ENCODE measurements around the gene ABCC3. TPM values are rescaled to one million over a fixed set of nuclear protein-coding genes. Genes with fewer than 3 reads are reported as not detected.
A peak's percentile ranks its signal among the peaks of the same experiment; 100 is the strongest.
"Not testable (repeated sequence)": the region's sequence is repeated elsewhere in the genome, so short reads cannot be mapped to it uniquely, and the experiment has no call there.

ABCC3 gene
- polyA plus RNA-seq, 1 donor: 0.39 TPM

DNA sequence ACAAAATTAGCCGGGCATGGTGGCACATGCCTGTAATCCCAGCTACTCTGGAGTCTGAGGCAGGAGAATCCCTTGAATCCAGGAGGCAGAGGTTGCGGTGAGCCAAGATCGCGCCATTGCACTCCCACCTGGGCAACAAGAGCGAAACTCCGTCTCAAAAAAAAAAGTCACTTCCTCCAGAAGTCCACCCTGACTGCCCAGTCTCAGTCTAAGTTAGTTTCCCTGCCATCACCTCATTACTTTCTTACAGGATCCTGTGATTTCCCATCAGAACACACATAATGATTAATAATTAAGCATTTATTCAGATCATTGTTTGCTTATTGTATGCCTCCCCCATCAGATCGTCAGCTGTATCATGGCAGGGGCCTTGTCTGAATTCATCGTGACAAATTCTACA, 31.6 kb downstream of the ABCC3 start:
- no peak for DNase-seq (ENCODE audit: low read depth)

GRCh38 chr17:50667259-50668024, 32.8 kb downstream of the ABCC3 start:
- DNase-seq (ENCODE audit: low read depth): no peak

DNA sequence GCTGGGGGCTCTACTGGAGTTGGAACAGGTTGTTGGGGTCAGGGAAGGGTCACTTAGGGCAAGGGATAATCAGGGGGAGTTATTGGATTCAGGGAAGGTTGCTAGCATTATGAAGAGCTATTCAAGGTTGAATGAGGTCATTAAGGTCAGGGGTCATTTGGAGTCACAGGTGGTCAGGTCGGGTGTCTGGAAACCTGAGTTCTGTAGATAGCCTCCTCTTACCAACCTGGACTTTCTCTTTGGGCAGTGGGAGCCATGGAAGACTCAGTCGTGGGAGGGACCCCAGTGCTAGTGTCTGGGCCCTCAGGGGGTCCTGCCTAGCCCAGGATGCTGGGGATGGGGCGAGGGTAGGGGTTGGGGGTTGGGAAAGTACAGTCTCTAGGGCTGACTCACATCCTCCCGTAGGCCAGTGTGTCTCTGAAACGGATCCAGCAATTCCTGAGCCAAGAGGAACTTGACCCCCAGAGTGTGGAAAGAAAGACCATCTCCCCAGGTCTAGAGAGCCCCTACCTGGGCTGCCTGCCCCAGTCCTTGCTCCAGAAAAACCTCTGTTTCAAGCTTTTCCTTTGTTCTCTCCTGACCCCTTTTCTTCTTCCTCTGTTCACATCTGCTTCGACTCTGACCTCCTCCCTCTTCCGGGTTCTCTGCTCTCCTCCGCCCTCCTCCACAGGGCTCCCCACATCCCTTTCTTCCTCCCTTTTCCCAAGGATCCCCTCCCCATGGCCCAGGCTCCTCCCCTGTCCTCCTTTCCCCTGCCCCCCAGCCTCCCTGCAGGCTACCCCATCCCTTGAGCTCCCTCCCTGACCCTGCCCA, 33.5 kb downstream of the ABCC3 start:
- DNase-seq (ENCODE audit: low read depth): no peak

GRCh38 chr17:50668838-50669581, 34.3 kb downstream of the ABCC3 start:
- no peak for DNase-seq (ENCODE audit: low read depth)

GRCh38 chr17:50672071-50672470, 37.4 kb downstream of the ABCC3 start:
- DNase-seq (ENCODE audit: low read depth): no peak

DNA sequence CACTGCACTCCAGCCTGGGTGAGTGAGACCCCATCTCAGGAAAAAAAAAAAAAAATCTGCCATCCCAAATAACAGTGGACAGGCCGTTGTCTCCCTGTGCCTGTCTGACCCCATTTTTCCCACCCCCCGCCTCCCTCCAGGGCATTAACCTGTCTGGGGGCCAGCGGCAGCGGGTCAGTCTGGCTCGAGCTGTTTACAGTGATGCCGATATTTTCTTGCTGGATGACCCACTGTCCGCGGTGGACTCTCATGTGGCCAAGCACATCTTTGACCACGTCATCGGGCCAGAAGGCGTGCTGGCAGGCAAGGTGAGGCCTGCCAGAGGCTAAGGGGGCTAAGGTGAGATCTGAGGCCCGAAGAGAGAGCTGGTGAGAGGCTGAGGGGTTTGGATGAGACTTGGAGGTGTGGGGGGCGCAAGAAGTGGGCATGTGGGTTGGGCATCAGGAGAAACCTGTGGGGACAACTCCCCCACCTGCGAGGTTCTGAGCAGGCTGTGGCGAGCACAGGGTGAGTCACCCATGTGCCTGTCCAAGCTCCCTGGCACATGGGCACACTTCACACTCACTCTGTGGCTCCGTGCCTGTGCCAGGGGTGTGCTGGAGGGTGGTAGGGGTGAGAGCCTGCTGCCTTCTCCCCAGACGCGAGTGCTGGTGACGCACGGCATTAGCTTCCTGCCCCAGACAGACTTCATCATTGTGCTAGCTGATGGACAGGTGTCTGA, 38.3 kb downstream of the ABCC3 start:
- DNase-seq (ENCODE audit: low read depth): no peak

DNA sequence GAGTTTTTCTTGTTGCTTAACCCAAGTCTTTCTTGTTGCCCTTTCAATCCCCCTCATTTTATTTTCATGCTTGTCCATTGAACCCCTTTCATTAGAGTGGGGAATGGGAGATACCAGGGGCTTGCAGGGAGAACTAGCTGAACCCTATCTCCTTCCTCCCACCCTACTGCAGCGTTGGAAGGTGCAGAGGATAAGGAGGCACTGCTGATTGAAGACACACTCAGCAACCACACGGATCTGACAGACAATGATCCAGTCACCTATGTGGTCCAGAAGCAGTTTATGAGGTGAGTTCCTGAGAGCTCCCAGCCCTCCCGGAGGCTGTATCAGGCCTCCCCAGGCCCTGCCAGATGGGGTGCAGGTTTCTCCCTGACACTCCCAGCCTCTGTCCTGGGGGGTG, 40.5 kb downstream of the ABCC3 start:
- DNase-seq (ENCODE audit: low read depth): no peak

DNA sequence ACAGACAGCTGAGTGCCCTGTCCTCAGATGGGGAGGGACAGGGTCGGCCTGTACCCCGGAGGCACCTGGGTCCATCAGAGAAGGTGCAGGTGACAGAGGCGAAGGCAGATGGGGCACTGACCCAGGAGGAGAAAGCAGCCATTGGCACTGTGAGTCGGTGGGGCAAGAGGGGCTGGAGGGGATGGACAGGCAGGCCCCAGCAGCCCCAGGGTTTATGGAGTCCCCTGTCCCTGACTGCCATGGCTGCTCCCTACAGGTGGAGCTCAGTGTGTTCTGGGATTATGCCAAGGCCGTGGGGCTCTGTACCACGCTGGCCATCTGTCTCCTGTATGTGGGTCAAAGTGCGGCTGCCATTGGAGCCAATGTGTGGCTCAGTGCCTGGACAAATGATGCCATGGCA, 40.9 kb downstream of the ABCC3 start:
- DNase-seq (ENCODE audit: low read depth): no peak

DNA sequence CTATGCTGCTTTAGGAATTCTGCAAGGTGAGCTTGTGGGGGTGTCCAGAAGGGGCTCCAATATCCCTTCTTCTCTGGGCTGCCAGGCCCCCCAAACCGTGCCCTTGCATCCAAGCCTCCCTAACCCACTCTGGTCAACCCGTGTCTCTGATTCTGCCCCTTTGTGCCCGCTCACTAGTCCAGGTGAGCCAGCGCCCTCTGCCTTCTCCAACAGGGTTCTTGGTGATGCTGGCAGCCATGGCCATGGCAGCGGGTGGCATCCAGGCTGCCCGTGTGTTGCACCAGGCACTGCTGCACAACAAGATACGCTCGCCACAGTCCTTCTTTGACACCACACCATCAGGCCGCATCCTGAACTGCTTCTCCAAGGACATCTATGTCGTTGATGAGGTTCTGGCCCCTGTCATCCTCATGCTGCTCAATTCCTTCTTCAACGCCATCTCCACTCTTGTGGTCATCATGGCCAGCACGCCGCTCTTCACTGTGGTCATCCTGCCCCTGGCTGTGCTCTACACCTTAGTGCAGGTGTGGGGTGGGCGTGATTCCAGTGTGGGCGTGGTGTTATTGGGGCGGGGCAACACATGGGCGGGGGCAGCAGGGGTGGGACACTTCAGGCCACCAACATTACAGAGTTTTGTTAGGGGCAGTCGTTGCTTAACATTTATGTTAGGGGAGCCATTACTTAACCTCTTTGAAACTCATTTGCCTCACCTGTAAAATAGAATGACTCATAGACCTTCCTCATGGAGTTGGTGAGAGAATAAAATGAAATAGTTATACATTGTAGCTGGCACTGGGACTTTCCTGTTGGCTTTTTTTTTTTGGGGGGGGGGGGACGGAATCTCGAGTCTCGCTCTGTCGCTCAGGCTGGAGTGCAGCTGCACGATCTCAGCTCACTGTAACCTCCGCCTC, 41.6 kb downstream of the ABCC3 start:
- DNase-seq (ENCODE audit: low read depth): no peak

- DNase-seq (ENCODE audit: low read depth): no peak
Measured at GRCh38 chr17:50677851-50678375, 43.2 kb downstream of the ABCC3 start.

GRCh38 chr17:50679008-50679544, 44.4 kb downstream of the ABCC3 start:
- no peak for DNase-seq (ENCODE audit: low read depth)

DNA sequence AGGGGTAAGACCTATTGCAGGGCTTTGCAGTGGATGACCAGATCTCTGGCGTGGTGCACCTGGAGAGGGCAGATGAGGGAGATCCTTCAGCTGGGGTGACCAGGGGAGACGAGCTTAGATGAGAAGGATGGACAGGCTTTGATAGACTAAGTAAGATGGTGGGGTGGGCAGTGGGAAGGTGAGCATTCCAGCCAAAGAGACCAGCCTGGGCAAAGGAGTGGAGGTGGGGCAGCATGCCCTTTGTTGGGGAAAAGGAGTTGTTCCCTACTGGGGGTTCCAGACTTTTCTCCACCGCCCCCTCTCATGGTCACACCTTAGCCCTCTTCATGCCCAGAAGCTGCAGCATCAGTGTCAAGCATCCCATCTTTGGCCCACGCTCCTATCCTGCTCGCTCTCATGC, 45.4 kb downstream of the ABCC3 start:
- DNase-seq (ENCODE audit: low read depth): no peak

- DNase-seq (ENCODE audit: low read depth): not testable (repeated sequence)
Measured at GRCh38 chr17:50680543-50681262, 46.0 kb downstream of the ABCC3 start.

- DNase-seq (ENCODE audit: low read depth): peak; percentile 75
Measured at GRCh38 chr17:50681263-50682200, 46.9 kb downstream of the ABCC3 start.

- no peak for DNase-seq (ENCODE audit: low read depth)
Measured at GRCh38 chr17:50682441-50682840, 47.8 kb downstream of the ABCC3 start.

DNA sequence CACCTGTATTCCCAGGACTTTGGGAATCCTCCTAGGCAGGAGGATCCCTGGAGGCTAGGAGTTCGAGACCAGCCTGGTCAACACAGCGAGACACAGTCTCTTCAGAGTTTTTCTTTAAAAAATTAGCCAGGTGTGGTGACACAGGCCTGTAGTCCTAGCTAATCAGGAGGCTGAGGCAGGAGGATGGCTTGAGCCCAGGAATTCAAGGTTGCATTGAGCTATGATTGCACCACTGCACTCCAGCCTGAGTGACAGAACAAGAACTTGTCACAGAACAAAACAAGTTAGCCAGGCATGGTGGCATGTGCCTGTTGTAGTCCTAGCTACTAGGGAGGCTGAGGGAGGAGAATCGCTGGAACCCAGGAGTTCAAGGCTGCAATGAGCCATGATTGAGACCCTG, 48.3 kb downstream of the ABCC3 start:
- DNase-seq (ENCODE audit: low read depth): no peak

DNA sequence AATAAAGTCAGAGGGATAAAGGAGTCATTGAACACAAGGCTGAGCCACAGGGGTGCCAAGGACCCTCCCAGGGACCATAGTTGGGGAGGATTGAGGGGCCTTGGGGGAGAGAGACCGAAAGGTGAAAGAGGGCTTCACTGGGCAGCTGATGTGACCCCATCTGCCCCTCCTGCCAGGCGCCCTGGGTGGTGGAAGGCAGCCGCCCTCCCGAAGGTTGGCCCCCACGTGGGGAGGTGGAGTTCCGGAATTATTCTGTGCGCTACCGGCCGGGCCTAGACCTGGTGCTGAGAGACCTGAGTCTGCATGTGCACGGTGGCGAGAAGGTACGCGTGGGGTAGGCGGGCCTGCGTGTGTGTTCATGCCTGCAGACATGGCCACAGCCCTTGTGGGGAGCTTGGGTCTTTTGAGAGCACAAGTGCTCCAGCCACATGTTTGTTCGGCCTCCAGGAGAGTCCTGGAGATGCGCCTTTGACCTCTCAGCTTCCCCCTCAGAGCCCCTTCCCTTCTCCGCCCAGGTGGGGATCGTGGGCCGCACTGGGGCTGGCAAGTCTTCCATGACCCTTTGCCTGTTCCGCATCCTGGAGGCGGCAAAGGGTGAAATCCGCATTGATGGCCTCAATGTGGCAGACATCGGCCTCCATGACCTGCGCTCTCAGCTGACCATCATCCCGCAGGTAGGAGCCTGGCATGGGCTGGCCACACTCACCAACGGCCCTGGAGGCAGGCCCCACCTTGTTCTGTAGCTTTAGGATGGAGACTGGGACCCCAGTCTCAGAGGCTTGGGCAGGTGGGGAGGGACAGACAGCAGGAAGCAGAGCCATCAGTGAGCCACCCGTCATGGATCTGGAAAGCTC, 49.0 kb downstream of the ABCC3 start:
- no peak for DNase-seq (ENCODE audit: low read depth)

GRCh38 chr17:50684288-50684611, 49.6 kb downstream of the ABCC3 start:
- no peak for DNase-seq (ENCODE audit: low read depth)
